HG02970 (cell line): ENCODE results near the gene ARSA.
"Not testable (repeated sequence)": the region's sequence is repeated elsewhere in the genome, so short reads cannot be mapped to it uniquely, and the experiment has no call there.

Experiments
- ATAC-seq: cut with Tn5 transposase; IDR thresholded peaks from one replicate; pipeline ENCODE4 v1.9.1; 2021; ENCODE audit warnings: mild to moderate bottlenecking, moderate library complexity, moderate number of reproducible peaks; ENCODE audit not compliant: unreplicated experiment, low FRiP score

ARSA gene

DNA sequence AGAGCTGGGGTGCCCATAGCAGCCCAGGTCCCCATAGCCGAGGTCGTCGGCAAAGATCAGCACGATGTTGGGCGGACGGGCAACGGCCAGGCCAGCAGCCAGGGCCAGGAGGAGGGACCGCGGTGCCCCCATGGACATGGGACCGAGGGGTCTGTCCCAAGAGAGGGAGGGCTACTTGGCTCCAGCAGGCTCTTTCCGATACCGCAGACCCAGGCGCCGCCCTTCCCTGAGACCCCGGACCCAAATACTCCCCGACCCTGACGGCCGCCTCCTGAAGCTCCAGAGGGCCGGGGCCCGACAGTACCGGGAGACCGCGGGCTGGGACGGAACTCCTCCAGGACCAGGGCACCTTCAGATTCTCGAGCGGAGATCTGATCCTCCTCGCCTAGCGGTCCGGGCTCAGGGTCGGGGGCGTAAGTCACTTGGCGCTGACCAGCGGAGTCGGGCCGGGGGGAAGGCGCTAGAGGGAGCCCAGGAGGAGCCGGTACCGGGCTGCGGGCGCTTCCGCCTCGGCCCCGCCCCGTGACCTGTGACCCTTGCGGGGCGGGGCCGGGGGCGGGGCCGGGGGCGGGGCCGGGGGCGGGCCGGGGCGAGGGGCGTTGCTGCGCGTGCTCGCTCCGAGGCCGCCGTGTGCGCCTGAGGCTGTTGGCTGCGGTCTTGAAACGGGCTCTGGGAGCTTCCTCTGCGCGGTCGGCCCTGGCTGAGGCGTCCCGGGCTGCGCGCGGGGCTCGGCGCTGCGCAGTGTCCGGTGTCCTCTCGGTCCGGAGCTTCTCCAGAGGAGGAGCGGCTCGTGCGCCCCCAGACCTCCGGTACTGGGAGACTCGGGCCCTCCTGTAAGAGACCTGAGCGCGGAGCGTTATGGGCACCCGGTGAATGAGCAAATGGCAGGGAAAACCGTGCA is at the start of gene ARSA:
TSS of gene ARSA (minus strand) at position 511 of the 901 bp plus-strand sequence. CDS start at position 138, 373 bp downstream.
- ATAC-seq = peak; percentile 74

GRCh38 chr22:50676661-50677492 is 48.9 kb upstream of the ARSA start:
- no peak for ATAC-seq

- no peak for ATAC-seq
These were observed 48.3 kb upstream of the ARSA start for GRCh38 chr22:50676180-50676636.

DNA sequence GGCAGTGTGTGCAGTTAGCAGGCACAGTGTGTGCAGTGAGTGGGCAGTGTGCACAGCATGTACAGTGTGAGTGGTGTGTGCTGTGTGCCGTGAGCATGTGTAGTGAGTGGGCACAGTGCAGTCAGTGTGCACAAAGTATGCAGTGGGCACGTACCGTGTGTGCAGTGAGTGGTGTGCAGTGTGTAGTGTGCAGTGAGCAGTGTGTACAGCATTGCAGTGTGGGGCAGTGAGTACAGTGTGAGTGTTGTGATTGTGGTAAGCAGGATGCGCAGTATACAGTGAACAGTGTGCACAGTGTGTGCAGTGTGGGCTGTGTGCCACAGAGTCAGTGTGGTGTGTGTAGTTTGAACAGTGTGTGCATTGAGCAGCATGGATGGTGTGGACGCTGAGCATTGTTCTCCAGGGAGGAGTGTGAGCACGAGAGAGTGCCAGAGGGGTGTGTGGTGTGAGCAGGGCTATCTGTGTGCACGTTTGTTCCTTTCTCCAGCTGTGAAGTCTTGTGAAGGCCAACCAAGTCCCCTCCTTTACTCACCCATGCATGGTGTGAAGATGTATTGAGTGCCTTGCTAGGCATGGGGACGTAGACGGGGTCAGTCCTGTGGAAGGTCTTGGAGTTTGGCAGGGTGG is 47.7 kb upstream of the ARSA start:
- no peak for ATAC-seq

GRCh38 chr22:50674606-50675552 is 46.9 kb upstream of the ARSA start:
- ATAC-seq = no peak

GRCh38 chr22:50674130-50674500 is 46.2 kb upstream of the ARSA start:
- ATAC-seq = no peak

- no peak for ATAC-seq
These were observed 45.5 kb upstream of the ARSA start for GRCh38 chr22:50673231-50674129.

DNA sequence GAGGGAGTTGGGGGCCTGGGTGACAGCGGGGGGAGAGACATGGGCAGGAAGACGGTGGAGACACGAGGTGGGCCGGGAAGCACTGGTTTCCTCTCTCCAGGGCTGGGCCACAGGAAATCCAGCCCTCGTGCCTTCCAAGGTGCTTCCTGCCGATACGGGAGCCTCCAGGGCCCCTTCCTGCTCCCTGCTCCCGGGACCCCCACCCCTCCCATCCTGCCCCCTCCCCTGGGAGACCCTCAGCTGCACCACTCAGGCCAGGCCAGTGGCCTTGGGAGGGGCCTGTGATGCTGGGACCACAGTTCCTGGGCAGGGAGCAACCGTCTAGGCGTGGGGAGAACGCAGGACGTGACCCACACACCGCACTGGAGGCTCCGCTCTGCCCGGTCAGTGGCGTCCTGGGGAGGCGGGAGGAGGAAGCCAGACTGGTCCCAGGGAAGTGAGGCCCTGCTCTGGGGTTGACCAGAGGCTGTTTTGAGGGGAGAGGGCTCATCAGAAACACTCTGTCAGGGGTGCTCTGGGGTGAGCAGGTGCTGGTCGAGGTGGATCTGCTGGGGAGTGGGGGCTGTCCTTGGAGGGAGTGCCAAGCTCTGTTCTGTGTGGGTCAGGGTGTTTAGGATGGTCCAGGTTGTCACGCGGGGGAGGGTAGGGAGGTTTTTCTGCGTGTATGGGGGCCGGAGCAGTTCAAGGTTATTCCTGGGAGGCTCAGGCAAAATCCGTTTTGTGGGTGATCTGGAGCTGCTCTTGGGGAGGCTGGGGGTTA is 44.7 kb upstream of the ARSA start, which contains the start of gene SHANK3:
TSS of gene SHANK3 (plus strand) at position 353 of the 760 bp plus-strand sequence.
- ATAC-seq = no peak

DNA sequence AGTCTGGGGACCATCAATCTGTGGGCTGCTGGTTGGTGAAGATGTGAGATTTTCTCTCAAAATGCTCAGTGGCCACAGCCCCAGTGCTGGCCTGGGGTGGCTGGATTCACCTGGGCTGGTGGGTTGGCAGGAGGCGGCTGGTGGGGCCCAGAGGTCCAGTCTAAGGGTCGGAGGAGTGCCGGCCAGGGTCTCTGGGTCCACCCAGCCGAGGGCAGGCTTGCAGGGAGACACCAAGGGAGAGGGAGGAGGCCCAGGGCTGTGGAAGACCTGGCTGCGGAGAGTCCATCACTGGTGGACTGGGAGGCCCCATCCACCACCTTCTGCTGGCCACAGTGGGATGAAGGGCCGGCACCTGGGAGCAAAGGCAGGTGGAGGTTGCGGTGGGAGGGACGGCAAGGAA is 44.1 kb upstream of the ARSA start:
- no peak for ATAC-seq

- no peak for ATAC-seq
These were observed 43.7 kb upstream of the ARSA start for GRCh38 chr22:50671641-50672040.

DNA sequence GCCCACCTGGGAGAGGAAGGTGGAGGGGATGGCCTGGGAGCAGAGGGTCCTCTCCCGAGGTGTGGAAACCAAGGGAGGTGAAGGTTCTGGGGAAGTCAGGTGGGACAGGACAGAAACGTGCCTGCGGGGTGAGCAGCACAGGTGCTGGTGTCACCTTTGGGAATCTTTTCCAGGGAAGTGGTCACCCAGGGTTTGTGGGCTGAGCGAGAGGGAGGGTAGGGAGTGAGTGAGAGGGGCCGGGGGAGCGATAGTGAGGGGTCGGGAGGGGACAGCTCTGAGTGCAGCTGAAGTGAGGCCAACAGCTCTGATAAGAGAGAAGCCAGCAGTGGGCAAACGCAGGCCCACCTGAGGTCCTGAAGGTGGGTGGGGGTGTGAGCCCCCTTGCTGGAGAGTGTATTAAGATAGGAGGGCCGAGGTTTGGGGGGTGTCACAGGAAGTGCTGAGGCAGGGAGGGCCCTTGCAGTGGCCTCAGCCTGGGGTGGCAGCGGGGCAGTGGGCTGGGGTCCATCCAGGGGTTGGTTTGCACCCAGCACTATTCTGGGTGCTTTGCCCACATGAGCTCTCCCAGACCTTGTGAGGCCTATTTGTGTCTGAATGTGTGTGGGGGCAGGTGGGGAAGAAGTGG is 43.1 kb upstream of the ARSA start:
- ATAC-seq = no peak

DNA sequence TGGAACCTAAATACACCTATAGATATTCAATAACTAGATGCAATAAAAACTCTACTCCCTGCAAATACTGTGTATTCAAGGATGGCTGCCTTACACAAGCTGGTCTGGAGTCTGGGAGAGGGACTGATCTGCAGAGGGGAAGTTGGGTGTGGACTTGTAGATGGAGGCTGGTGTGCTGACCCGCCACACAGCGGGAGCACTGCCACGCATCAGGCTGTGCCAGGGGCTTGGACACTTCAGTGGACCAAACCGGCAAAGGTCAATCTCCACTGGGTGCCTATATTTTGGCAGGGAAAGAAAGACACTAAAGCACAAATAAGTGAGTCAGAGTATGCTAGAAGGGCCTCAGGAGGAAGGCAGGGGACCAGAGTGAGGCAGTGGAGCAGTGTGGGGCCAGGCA is 42.6 kb upstream of the ARSA start:
- ATAC-seq = no peak

DNA sequence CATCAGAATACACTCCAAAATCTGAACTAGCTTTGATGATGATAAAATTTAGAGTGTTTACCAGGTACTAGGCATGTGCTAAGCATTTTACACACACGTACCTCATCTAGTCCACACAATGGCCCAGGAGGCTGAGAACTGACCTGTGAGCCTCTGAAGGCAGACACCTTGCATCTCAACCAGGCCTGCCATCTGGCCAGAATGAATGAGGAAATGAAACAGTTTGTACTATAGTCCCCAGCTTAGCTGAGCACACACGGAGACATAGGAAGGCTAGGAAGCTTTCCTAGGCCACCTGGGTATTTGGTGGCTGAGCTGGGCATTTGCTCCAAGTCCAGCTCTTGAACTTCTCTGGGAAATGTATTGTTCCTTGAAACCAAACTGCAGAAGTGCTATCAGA is 37.8 kb upstream of the ARSA start:
- ATAC-seq = no peak

- ATAC-seq = no peak
These were observed 37.3 kb upstream of the ARSA start for GRCh38 chr22:50665212-50665611.

GRCh38 chr22:50660306-50660705 is 32.4 kb upstream of the ARSA start:
- ATAC-seq = no peak

- ATAC-seq = not testable (repeated sequence)
These were observed 31.8 kb upstream of the ARSA start for GRCh38 chr22:50659711-50660110.

DNA sequence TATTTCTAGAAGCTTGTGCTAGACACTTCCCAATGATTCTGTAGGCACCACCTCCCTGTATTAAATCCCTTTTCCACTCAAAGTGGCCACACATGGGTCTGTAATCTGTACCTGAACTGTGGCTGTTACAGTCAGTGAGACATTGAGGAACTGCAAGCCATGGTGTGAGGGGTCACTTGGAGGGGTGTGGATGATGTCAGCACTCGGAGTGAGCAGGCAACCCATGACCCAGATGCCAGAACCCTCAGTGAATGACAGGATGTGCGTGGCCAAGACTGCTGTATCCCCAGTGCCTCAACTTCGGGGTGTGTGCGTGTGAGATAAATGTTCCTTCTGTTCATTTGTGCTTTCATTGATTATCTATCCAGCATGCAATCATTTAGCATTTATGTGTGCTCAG is 30.0 kb upstream of the ARSA start:
- ATAC-seq = no peak
